NCI-H345 treated with DMSO at 0.1 percent for 48 hours (cell line): ENCODE data around the gene DNAJB14.
A peak's percentile ranks its signal among the peaks of the same experiment; 100 is the strongest.
"Not testable (repeated sequence)": the region's sequence is repeated elsewhere in the genome, so short reads cannot be mapped to it uniquely, and the experiment has no call there.

Experiments
- DNase-seq: peaks from one replicate; lab custom pipeline; 2025; ENCODE audit not compliant: unreplicated experiment; lab: John Stamatoyannopoulos, UW

Gene DNAJB14

GRCh38 chr4:99946356-99947189 lies at the start of gene DNAJB14:
Gene DNAJB14 (minus strand): TSS chr4:99946618. CDS start chr4:99946571, 47 bp downstream.
- DNase-seq = peak; percentile 7

GRCh38 chr4:99991741-99992140 lies 45.3 kb upstream of the DNAJB14 start:
- no peak for DNase-seq

DNA sequence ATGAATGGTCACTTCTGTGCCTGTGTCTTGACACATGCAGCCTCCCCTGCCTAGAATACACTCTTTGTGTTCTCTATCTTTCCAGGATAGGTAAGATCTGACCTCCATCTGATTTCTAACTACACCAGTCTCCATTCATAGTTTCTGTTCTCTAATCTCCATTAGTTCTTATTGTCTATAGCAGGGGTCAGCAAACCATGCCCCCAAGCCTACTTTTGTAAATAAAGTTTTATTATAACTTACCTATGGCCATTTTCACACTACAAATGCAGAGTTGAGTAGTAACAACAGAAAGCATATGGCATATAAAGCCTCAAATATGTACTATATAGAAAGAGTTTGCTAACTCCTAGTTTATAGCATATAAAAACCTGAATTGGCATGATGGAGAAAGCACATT lies 41.3 kb upstream of the DNAJB14 start:
- DNase-seq = no peak

DNA sequence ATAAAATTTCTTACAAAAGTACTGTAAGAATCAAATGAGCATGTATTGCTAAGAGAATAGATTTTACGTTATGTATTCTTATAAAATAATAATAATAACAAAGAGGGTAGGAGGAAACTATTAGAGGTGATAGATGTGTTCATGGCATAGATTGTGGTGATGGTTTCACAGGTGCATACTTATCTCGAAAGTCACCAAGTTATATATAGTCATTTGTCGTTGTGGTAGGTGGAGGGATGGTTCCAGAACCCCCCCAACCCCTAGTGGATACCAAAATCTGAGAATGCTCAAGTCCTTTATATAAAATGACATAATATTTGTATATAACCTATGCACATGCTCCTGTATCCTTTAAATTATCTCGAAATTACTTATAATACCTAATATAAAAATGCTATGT lies 40.4 kb upstream of the DNAJB14 start:
- DNase-seq = no peak

DNA sequence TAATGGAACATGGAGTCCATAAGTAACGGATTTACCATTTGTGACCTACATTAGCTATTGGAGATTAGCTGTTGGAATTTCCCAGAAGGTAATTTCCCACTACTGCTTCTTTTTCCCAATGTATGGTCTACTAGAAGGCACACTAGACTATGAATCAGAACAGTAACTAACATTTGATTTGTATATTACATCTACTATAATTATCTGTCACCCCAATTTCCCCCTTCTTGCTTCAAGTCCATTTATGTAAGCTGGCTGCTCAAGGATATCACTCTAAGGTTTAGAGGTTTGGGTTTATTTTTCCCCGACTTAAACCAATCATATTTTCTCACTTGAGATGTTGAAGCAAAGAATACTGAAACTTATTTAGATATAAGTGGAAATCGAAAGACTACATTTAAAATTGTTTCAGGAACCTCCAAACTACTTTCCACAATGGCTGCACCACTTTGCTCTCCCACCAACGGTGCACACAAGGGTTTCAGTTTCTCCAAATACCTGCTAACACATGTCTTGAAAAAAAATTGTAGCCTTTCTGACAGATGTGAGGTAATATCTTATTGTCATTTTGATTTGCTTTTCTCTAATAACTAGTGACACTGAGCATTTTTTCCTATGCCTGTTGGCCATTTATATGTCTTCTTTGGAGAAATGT lies 37.0 kb upstream of the DNAJB14 start:
- DNase-seq = no peak

DNA sequence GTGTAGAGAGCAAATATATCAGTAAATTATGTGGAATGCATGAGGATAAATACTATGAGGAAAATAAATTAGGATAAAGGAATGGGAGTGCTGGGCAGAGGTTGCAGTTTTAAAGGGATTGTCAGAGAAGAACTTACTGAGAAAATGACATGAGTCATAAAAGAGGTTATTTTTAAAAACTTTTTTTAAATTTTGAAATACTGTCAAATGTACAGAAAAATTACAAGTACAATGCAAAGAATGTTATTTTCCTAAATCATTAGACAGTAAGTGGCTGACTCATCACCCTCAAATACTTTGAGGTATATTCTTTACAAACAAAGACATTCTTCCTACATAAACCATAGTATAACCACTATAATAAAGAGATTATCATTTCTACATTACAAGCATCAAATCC lies 33.5 kb upstream of the DNAJB14 start:
- no peak for DNase-seq

- no peak for DNase-seq
Observed at GRCh38 chr4:99971453-99972111, 25.2 kb upstream of the DNAJB14 start.

GRCh38 chr4:99968330-99968729 lies 21.9 kb upstream of the DNAJB14 start:
- DNase-seq = no peak

DNA sequence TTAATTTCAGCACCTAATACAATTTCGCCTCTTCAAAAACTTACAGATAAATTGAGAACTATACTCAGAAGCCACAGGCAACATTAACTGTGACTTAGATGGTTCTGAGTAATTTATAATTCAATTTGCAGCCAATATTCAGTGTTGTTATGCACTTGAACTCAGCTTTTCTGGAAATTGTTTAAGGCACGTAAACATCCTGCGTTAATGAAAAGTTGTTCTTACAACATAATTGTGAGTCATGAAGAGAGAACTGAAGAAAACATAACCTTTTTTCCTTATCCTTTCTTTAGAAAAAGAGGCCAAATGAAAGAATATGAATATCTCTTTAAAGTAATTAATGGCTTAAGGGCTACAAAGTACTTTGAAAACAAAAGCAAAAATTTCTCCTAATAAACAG lies 20.3 kb upstream of the DNAJB14 start:
- no peak for DNase-seq

- DNase-seq = no peak
Observed at GRCh38 chr4:99965674-99966350, 19.4 kb upstream of the DNAJB14 start.

DNA sequence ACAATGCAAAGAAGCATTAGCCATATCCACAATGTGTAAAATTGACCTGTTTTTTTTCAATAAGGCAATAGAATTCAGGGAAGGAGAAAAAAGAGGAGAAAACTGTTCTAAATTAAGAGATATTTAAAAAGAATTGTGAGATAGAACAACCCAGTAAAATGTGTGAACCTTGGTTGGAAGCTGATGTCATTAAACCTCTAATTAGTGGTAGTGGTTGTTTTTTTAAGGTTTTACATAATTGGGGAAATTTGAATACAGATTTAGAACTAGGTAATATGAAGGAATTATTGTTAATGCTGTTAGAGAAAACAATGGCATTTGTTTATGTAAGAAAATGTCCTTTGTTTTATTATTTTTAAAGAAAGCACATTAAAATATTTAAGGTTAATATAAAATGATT lies 18.8 kb upstream of the DNAJB14 start:
- DNase-seq = no peak

- no peak for DNase-seq
Observed at GRCh38 chr4:99961711-99962110, 15.3 kb upstream of the DNAJB14 start.

- no peak for DNase-seq
Observed at GRCh38 chr4:99960648-99961047, 14.2 kb upstream of the DNAJB14 start.

DNA sequence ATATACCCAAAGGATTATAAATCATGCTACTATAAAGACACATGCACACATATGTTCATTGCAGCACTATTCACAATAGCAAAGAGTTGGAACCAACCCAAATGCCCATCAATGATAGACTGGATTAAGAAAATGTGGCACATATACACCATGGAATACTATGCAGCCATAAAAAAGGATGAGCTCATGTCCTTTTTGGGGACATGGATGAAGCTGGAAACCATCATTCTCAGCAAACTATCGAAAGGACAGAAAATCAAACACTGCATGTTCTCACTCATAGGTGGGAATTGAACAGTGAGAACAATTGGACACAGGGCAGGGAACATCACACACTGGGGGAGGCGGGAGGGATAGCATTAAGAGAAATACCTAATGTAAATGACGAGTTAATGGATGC lies 11.8 kb upstream of the DNAJB14 start:
- DNase-seq = not testable (repeated sequence)

DNA sequence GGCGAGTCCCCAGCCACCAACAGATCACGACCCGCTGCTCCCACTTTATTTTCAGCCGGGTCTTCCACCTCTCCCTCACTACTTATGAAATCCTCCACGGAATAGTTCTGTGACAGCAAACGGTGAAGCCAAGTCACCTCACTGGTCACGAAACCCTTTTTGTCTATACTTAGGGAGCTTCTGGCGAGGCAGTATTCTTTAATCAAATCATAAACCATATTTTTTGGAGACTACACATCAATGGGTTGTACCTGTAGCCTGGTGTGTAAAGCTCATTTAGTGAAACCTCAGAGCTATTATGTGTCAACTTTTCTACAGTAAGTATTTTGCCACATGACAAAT lies 4.5 kb upstream of the DNAJB14 start:
- DNase-seq = no peak

GRCh38 chr4:99949999-99950912 lies 3.8 kb upstream of the DNAJB14 start, which contains the start of gene H2AZ1:
Gene H2AZ1 (minus strand): TSS chr4:99950275. CDS start chr4:99950170, 105 bp downstream.
- peak; percentile 86 for DNase-seq

DNA sequence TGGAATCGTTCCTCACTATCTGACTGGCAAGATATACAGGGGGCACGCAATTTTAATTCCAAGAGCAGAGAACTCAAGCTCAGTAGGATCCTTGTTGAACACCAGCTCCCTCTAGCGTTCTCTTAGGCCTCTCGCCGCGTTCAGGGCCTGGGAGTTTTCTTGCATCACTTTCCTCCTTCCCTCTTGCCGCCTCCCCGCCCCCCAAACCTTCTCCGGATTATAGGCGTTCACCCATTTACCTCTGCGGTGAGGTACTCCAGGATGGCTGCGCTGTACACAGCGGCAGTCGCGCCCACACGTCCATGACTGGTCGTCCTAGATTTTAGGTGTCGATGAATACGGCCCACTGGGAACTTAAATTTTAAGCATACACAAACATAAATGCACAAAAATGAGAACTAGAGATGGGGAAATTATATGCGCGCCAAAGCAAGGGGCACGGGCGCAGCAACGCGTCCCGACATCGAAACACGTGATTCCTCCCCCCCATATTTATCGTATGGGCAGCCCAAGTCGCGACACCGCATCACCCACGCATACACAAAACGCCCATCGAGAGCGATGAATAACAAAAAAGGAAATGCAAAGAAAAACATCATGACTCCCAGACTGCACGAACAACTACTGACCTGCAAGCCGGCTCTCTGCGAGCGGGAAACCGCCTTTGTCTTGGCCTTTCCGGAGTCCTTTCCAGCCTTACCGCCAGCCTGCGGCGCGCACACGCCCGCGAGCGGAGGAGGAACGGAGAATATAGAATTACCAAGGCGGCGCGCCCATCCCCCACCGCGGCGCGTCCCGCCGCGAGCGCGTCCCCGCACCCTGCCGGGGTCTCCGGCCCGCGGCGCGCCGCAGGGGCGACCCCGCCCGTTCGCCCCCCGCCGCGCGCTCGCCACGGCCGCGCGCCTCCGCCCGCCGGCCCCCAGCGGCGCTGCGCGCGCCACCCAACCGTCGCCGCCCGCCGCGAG lies 2.9 kb upstream of the DNAJB14 start:
- DNase-seq = peak; percentile 75

GRCh38 chr4:99947608-99948007 lies 1.2 kb upstream of the DNAJB14 start:
- DNase-seq = no peak

GRCh38 chr4:99947190-99947578 lies 766 bp upstream of the DNAJB14 start:
- no peak for DNase-seq
